Thyroid gland (tissue), 4 donors: ENCODE results near the gene UPF3A. TPM values are rescaled to one million over a fixed set of nuclear protein-coding genes. Genes with fewer than 3 reads are reported as not detected.
"Not testable (repeated sequence)": the region's sequence is repeated elsewhere in the genome, so short reads cannot be mapped to it uniquely, and the experiment has no call there.

Experiments used
- DNase-seq, 2 donors: peaks; one replicate each; pipeline ENCODE4 v3.0.0-alpha.2; 2019
- H3K27ac ChIP-seq, 3 donors: fragments of 200-600 bp; sonication (generic); 1 replicate in 2 of 3; 2 replicates in 1 of 3; pipeline ENCODE4 v1.5.1; 2016 to 2019; ENCODE audit warnings: mild to moderate bottlenecking in 1 of 3, moderate library complexity in 1 of 3
- H3K27me3 ChIP-seq: fragments of 200-600 bp; sonication (generic); one replicate; pipeline ENCODE4 v1.5.1; 2019
- H3K36me3 ChIP-seq, 2 donors: fragments of 200-600 bp; sonication (generic); one replicate each; pipeline ENCODE4 v1.5.1; 2016 to 2019
- H3K4me1 ChIP-seq, 2 donors: fragments of 200-600 bp; sonication (generic); one replicate each; pipeline ENCODE4 v1.5.1; 2017 to 2019
- H3K4me3 ChIP-seq, 3 donors: fragments of 200-600 bp; sonication (generic); replicated peaks in 1 of 3; 1 replicate in 2 of 3; 2 replicates in 1 of 3; pipeline ENCODE4 v1.5.1; 2016; ENCODE audit warnings: mild to moderate bottlenecking in 1 of 3
- H3K9me3 ChIP-seq: fragments of 200-600 bp; sonication (generic); one replicate; pipeline ENCODE4 v1.5.1; 2017
- POLR2A ChIP-seq, 2 donors: fragments of 450-650 bp; IDR thresholded peaks; one replicate each; pipeline ENCODE4 v1.6.1; 2017; ENCODE audit warnings: antibody characterized with exemption in 2 of 2, mild to moderate bottlenecking in 2 of 2, moderate library complexity in 1 of 2
- WGBS, 2 donors: methylation state at CpG; one replicate each; pipeline ENCODE4 v1.1.5; 2017; 5-methylcytosine and 5-hydroxymethylcytosine counted together
- intact Hi-C: fragments of 100-400 bp; cut with DNase I; formaldehyde crosslinking; loops from one replicate; pipeline ENCODE4 v1.15.1; 2023
- total RNA-seq, 4 donors: library from RNA; depleted of rRNA; stranded (reverse); fragments of >200 nt; gene quantifications; one replicate each; pipeline ENCODE4 v1.2.3, GENCODE V29; 2016
- TF ChIP-seq, protein P1 (sequence below), 6 experiments: fragments of 200-600 bp in 3 of 6; fragments of 450-650 bp in 3 of 6; sonication (generic) in 3 of 6; IDR thresholded peaks; one replicate each; pipeline ENCODE4 v1.5.1; 2016 to 2019; ENCODE audit warnings: antibody characterized with exemption in 6 of 6, mild to moderate bottlenecking in 2 of 6, inconsistent platforms in 1 of 6, moderate library complexity in 1 of 6

The UPF3A gene
- total RNA-seq, 4 donors from 2014 or later: 58.8 to 81.9 (median 70.1) TPM

DNA sequence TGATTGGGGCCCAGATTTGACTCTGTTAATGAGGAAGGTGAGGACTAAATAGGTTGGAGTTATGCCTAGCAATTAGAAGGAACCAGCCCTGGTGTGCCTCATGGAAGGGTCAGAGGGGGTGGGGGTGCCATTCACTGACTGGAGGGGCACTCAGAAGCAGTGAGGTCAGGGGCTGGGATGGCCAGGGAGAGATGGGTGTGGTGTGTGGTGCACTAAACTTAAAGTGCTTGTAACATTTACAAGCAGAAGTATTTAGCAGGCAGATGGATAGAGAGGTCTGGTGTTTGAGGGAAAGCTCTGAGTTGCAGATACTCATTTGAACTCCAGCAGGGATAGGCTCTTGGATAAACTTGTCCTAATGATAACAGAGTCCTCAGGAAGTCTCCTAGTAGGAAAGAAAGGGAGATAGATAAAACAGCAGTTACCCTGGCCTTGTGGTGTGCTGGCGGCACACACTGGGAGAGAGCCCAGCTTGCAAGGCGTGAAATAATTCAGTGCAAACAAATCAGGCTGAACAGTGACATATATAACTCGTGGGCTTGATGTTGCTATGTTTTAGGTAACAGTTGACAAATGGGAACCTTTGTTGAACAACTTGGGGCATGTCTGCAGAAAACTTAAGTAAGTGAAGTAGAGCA, 20.0 kb upstream of the UPF3A start:
- Histone ChIP-seq H3K4me3 (no peak overlapping the region), H3K27ac (peak overlapping the region in 1 of 3 donors; percentile 14), H3K36me3 (peaks cover 55 to 69% of the 10 kb centered on the region in 2 donors), H3K9me3 (no peaks in the 10 kb centered on the region), H3K4me1 (peaks cover 10 to 13% of the 10 kb centered on the region in 2 donors), H3K27me3 (no peaks in the 10 kb centered on the region)
- 94% methylated on average over 3 of the region's 3 CpGs for WGBS, 2 donors
- no peak for DNase-seq
- intact Hi-C loops: no loop called here
- TF ChIP-seq, protein P1, sequence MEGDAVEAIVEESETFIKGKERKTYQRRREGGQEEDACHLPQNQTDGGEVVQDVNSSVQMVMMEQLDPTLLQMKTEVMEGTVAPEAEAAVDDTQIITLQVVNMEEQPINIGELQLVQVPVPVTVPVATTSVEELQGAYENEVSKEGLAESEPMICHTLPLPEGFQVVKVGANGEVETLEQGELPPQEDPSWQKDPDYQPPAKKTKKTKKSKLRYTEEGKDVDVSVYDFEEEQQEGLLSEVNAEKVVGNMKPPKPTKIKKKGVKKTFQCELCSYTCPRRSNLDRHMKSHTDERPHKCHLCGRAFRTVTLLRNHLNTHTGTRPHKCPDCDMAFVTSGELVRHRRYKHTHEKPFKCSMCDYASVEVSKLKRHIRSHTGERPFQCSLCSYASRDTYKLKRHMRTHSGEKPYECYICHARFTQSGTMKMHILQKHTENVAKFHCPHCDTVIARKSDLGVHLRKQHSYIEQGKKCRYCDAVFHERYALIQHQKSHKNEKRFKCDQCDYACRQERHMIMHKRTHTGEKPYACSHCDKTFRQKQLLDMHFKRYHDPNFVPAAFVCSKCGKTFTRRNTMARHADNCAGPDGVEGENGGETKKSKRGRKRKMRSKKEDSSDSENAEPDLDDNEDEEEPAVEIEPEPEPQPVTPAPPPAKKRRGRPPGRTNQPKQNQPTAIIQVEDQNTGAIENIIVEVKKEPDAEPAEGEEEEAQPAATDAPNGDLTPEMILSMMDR (IDR thresholded peaks at IDR 0.05): no peak
- TF ChIP-seq POLR2A (IDR thresholded peaks at IDR 0.05): no peak

DNA sequence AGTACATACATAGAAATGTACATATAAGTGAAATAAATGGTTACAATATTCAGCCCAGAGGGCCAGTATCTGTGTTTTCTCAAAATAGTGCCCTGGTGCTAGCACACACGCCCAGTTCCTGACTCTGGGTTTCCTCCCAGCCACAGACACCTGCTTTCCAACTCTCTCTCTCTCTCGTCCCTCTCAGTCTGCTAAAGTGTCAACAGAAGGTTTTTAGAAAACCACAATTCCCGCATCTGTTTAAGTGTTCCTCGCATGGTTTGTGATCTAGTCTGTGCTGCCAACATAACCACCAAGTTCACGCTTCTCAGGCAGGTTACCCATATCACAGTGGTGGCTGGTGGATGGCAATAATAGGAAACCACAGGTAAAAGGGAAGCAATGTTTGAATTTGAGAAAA, 17.8 kb upstream of the UPF3A start:
- Histone ChIP-seq H3K27me3 (no peaks in the 10 kb centered on the region), H3K9me3 (no peaks in the 10 kb centered on the region), H3K4me3 (no peak overlapping the region), H3K27ac (peak overlapping the region in 1 of 3 donors; percentile 14), H3K36me3 (peaks cover 68 to 70% of the 10 kb centered on the region in 2 donors), H3K4me1 (peaks cover 10 to 13% of the 10 kb centered on the region in 2 donors)
- intact Hi-C loops: no loop called here
- 75 to 93% methylated on average over 5 of the region's 5 CpGs for WGBS, 2 donors
- no peak for DNase-seq
- TF ChIP-seq POLR2A (IDR thresholded peaks at IDR 0.05): no peak
- TF ChIP-seq, protein P1 (IDR thresholded peaks at IDR 0.05): no peak

DNA sequence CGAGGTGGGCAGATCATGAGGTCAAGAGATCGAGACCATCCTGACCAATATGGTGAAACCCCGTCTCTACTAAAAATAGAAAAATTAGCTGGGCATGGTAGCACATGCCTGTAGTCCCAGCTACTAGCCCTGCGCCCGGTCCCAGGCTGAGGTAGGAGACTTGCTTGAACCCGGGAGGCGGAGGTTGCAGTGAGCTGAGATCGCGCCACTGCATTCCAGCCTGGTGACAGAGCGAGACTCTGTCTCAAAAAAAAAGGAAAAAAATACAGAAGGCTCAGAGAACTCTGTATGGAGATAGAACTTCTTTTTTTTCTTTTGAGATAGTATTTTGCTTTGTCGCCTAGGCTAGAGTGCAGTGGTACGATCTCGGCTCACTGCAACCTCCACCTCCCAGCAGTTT, 17.1 kb upstream of the UPF3A start:
- peaks cover 70% of the 10 kb centered on the region in 2 donors for H3K36me3 ChIP-seq
- H3K4me3 ChIP-seq, H3K27me3 ChIP-seq, DNase-seq, H3K27ac ChIP-seq, intact Hi-C loops, H3K9me3 ChIP-seq: not testable (repeated sequence)
- WGBS, 2 donors: 96 to 99% methylated on average over 13 of the region's 13 CpGs
- H3K4me1 ChIP-seq: peaks cover 10 to 13% of the 10 kb centered on the region in 2 donors

DNA sequence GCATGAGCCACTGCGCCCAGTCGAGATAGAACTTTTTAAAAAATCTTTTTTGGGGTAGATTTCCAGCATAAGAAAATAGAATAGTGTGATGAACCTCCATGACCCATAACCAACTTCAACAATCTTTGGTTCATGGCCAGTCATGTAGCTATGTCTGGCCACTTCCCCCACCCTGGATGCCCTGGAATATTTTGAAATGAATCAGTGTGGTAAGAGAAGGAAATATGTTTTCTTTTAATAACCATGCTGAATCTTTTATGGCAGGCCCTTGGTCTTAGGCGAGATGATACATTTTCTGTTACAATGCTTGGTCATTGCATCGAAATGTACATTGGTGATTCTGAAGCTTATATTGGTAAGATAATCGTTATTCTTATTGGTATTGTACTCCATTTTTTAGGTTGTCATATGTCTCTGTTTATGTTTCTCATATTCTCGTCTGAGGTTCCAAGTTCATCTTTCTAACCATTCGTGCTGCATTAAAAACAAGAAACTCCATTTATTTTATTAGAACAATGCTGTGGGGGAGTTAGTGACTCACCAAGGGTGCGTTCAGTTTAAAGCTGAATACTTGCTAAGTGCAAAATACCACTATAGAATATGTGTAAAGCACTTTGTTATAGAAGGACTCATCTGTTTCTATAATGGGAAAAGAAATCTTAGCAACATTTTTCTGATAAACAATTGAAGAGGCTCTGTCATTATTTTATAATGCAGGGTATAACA, 16.4 kb upstream of the UPF3A start:
- Histone ChIP-seq H3K4me1 (peaks cover 10 to 13% of the 10 kb centered on the region in 2 donors), H3K9me3 (no peaks in the 10 kb centered on the region), H3K4me3 (no peak overlapping the region), H3K27ac (no peak overlapping the region), H3K36me3 (peaks cover 64 to 67% of the 10 kb centered on the region in 2 donors), H3K27me3 (no peaks in the 10 kb centered on the region)
- 95% methylated on average over 8 of the region's 8 CpGs for WGBS, 2 donors
- no peak for TF ChIP-seq POLR2A (IDR thresholded peaks at IDR 0.05)
- TF ChIP-seq, protein P1 (IDR thresholded peaks at IDR 0.05): no peak
- DNase-seq: no peak
- intact Hi-C loops: no loop called here

DNA sequence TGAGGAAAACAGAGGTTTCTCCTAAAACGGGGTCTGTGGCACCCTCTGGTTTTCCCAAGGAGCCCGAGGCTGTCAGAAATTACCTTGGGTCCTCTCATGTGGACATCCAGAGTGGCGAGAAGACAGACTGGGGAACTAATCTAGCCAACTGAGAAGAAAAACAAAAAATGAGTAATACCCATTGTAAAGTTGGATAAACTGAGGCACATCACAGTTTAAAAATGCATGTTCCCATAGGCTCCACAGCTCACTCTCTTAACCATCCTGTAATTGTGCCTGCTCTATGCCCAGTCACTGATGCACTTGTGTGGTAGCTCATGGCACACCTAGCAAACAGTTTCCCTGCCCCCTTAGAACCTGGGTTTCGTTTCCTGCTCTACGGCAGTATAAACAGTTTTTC, 15.2 kb upstream of the UPF3A start:
- no peak overlapping the region for H3K4me3 ChIP-seq
- no peaks in the 10 kb centered on the region for H3K27me3 ChIP-seq
- H3K4me1 ChIP-seq: peaks cover 10 to 13% of the 10 kb centered on the region in 2 donors
- no peak overlapping the region for H3K27ac ChIP-seq
- H3K9me3 ChIP-seq: no peaks in the 10 kb centered on the region
- intact Hi-C loops: no loop called here
- TF ChIP-seq, protein P1 (IDR thresholded peaks at IDR 0.05): no peak
- TF ChIP-seq POLR2A (IDR thresholded peaks at IDR 0.05): no peak
- 93 to 98% methylated on average over 5 of the region's 5 CpGs for WGBS, 2 donors
- H3K36me3 ChIP-seq: peaks cover 57% of the 10 kb centered on the region in 2 donors
- DNase-seq: no peak
